Epidermal melanocyte (primary cell): ENCODE measurements around the gene FYB1.
A peak's percentile ranks its signal among the peaks of the same experiment; 100 is the strongest.
"Not testable (repeated sequence)": the region's sequence is repeated elsewhere in the genome, so short reads cannot be mapped to it uniquely, and the experiment has no call there.

ENCODE experiments used
- DNase-seq: peaks from one replicate; pipeline ENCODE4 v3.0.0; 2011; ENCODE audit warnings: low spot score; ENCODE audit not compliant: insufficient read length

FYB1 gene

GRCh38 chr5:39219437-39219836, at the start of gene FYB1:
Gene FYB1 (minus strand): TSS chr5:39219563. CDS start chr5:39202960, 16,603 bp downstream.
- DNase-seq = peak; percentile 45

GRCh38 chr5:39267186-39267585, 47.8 kb upstream of the FYB1 start:
- no peak for DNase-seq

- DNase-seq = no peak
These were observed 47.1 kb upstream of the FYB1 start for GRCh38 chr5:39266442-39266841.

- no peak for DNase-seq
These were observed 45.2 kb upstream of the FYB1 start for GRCh38 chr5:39264528-39264927.

- DNase-seq = no peak
These were observed 43.6 kb upstream of the FYB1 start for GRCh38 chr5:39262981-39263380.

GRCh38 chr5:39260095-39260494, 40.7 kb upstream of the FYB1 start:
- DNase-seq = no peak

GRCh38 chr5:39257554-39257953, 38.2 kb upstream of the FYB1 start:
- DNase-seq = no peak

GRCh38 chr5:39256477-39257235, 37.3 kb upstream of the FYB1 start:
- no peak for DNase-seq

GRCh38 chr5:39255406-39255805, 36.0 kb upstream of the FYB1 start:
- DNase-seq = no peak

GRCh38 chr5:39254671-39255070, 35.3 kb upstream of the FYB1 start:
- no peak for DNase-seq

- DNase-seq = no peak
These were observed 33.8 kb upstream of the FYB1 start for GRCh38 chr5:39253196-39253595.

GRCh38 chr5:39249564-39250274, 30.4 kb upstream of the FYB1 start:
- no peak for DNase-seq

GRCh38 chr5:39249069-39249468, 29.7 kb upstream of the FYB1 start:
- no peak for DNase-seq

GRCh38 chr5:39240750-39241149, 21.4 kb upstream of the FYB1 start:
- DNase-seq = no peak

GRCh38 chr5:39238366-39239105, 19.2 kb upstream of the FYB1 start:
- DNase-seq = no peak

GRCh38 chr5:39236718-39237117, 17.4 kb upstream of the FYB1 start:
- DNase-seq = no peak

GRCh38 chr5:39235648-39236047, 16.3 kb upstream of the FYB1 start:
- no peak for DNase-seq

- DNase-seq = not testable (repeated sequence)
These were observed 15.1 kb upstream of the FYB1 start for GRCh38 chr5:39234494-39234893.

GRCh38 chr5:39233783-39234182, 14.4 kb upstream of the FYB1 start:
- DNase-seq = no peak

- no peak for DNase-seq
These were observed 12.6 kb upstream of the FYB1 start for GRCh38 chr5:39231705-39232525.

GRCh38 chr5:39228596-39228995, 9.2 kb upstream of the FYB1 start:
- DNase-seq = no peak
